H7 (cell line): ENCODE results near the gene VHLL. TPM values are rescaled to one million over a fixed set of nuclear protein-coding genes. Genes with fewer than 3 reads are reported as not detected.

Experiments used
- DNase-seq: peaks from one replicate; pipeline ENCODE4 v3.0.0; 2012
- H3K27me3 ChIP-seq: 2 replicates; pipeline ENCODE4 v1.6.0; 2011; ENCODE audit warnings: mild to moderate bottlenecking, low read length; ENCODE audit not compliant: control insufficient read depth, insufficient read depth
- H3K36me3 ChIP-seq: replicated peaks from 2 replicates; pipeline ENCODE4 v1.5.1; 2011; ENCODE audit warnings: low read length; ENCODE audit not compliant: control insufficient read depth, insufficient read depth
- H3K4me3 ChIP-seq: 2 replicates; pipeline ENCODE4 v1.5.1; 2011; ENCODE audit warnings: low read depth, mild to moderate bottlenecking, control low read depth, low read length, moderate library complexity; ENCODE audit not compliant: insufficient read depth
- total RNA-seq: library from RNA; depleted of rRNA; stranded (reverse); fragments of >200 nt; shearing (Covaris generic); gene quantifications from 2 replicates; pipeline ENCODE4 v1.2.3, GENCODE V29; 2014

Gene VHLL
- total RNA-seq, 1 experiment from 2014 or later = not detected

GRCh38 chr1:156282479-156283222, 16.5 kb downstream of the VHLL start, which contains the start of gene SMG5:
Gene SMG5 (minus strand): TSS chr1:156282825. CDS start chr1:156282680, 145 bp downstream.
- H3K27me3 ChIP-seq = no peaks in the 10 kb centered on the region
- DNase-seq = peak; percentile 96
- peaks cover 14% of the 10 kb centered on the region for H3K36me3 ChIP-seq
- H3K4me3 ChIP-seq = peak within 1 kb of the TSS; percentile 96

- Histone ChIP-seq H3K4me3 (peak overlapping the region; percentile 96), H3K36me3 (peaks cover 18% of the 10 kb centered on the region), H3K27me3 (no peaks in the 10 kb centered on the region)
- peak; percentile 44 for DNase-seq
Observed at GRCh38 chr1:156281693-156282478, 17.2 kb downstream of the VHLL start.

GRCh38 chr1:156281281-156281680, 17.8 kb downstream of the VHLL start:
- Histone ChIP-seq H3K4me3 (peak overlapping the region; percentile 96), H3K27me3 (no peaks in the 10 kb centered on the region), H3K36me3 (peaks cover 22% of the 10 kb centered on the region)
- DNase-seq = peak; percentile 17

- Histone ChIP-seq H3K4me3 (no peak overlapping the region), H3K36me3 (peaks cover 30% of the 10 kb centered on the region), H3K27me3 (no peaks in the 10 kb centered on the region)
- no peak for DNase-seq
Observed at GRCh38 chr1:156279837-156280236, 19.3 kb downstream of the VHLL start.

GRCh38 chr1:156276966-156277381, 22.1 kb downstream of the VHLL start:
- no peaks in the 10 kb centered on the region for H3K27me3 ChIP-seq
- H3K36me3 ChIP-seq = peaks cover 51% of the 10 kb centered on the region
- H3K4me3 ChIP-seq = no peak overlapping the region
- DNase-seq = no peak

GRCh38 chr1:156276532-156276931, 22.6 kb downstream of the VHLL start:
- H3K36me3 ChIP-seq = peaks cover 54% of the 10 kb centered on the region
- H3K27me3 ChIP-seq = no peaks in the 10 kb centered on the region
- H3K4me3 ChIP-seq = no peak overlapping the region
- DNase-seq = no peak

GRCh38 chr1:156270314-156270713, 28.8 kb downstream of the VHLL start:
- Histone ChIP-seq H3K27me3 (no peaks in the 10 kb centered on the region), H3K36me3 (peaks cover 63% of the 10 kb centered on the region), H3K4me3 (no peak overlapping the region)
- DNase-seq = no peak

GRCh38 chr1:156268336-156268735, 30.8 kb downstream of the VHLL start:
- Histone ChIP-seq H3K36me3 (peaks cover 55% of the 10 kb centered on the region), H3K4me3 (no peak overlapping the region), H3K27me3 (no peaks in the 10 kb centered on the region)
- DNase-seq = no peak

- H3K4me3 ChIP-seq = no peak overlapping the region
Observed at GRCh38 chr1:156266051-156266450, 33.1 kb downstream of the VHLL start.

GRCh38 chr1:156263288-156263655, 35.8 kb downstream of the VHLL start:
- no peak for DNase-seq
- Histone ChIP-seq H3K27me3 (no peaks in the 10 kb centered on the region), H3K36me3 (peaks cover 70% of the 10 kb centered on the region), H3K4me3 (no peak overlapping the region)

More at GRCh38 chr1:156266051-156266450, 33.1 kb downstream of the VHLL start:
- Histone ChIP-seq H3K36me3 (peaks cover 57% of the 10 kb centered on the region), H3K27me3 (no peaks in the 10 kb centered on the region)
- DNase-seq = no peak

GRCh38 chr1:156262461-156263287, 36.4 kb downstream of the VHLL start:
- H3K4me3 ChIP-seq = no peak overlapping the region
- H3K27me3 ChIP-seq = no peaks in the 10 kb centered on the region
- peaks cover 70% of the 10 kb centered on the region for H3K36me3 ChIP-seq
- no peak for DNase-seq

- Histone ChIP-seq H3K4me3 (no peak overlapping the region), H3K27me3 (no peaks in the 10 kb centered on the region), H3K36me3 (peaks cover 60% of the 10 kb centered on the region)
- no peak for DNase-seq
Observed at GRCh38 chr1:156260896-156261295, 38.2 kb downstream of the VHLL start.

- H3K36me3 ChIP-seq = peaks cover 53% of the 10 kb centered on the region
Observed at GRCh38 chr1:156259805-156260204, 39.3 kb downstream of the VHLL start.

GRCh38 chr1:156258859-156259258, 40.2 kb downstream of the VHLL start:
- Histone ChIP-seq H3K4me3 (no peak overlapping the region), H3K36me3 (peaks cover 53% of the 10 kb centered on the region), H3K27me3 (no peaks in the 10 kb centered on the region)
- DNase-seq = no peak

More at GRCh38 chr1:156259805-156260204, 39.3 kb downstream of the VHLL start:
- no peak overlapping the region for H3K4me3 ChIP-seq
- H3K27me3 ChIP-seq = no peaks in the 10 kb centered on the region
- no peak for DNase-seq
